Measurements from ENCODE around the gene KCNQ5. TPM values are rescaled to one million over a fixed set of nuclear protein-coding genes. Genes with fewer than 3 reads are reported as not detected.
A peak's percentile ranks its signal among the peaks of the same experiment; 100 is the strongest.

The KCNQ5 gene
- total RNA-seq, 1 experiment from 2014 or later, result 17.8 TPM

GRCh38 chr6:73123632-73124329, 501.9 kb downstream of the KCNQ5 start:
- Histone ChIP-seq H3K4me3 (ENCODE audit: low read depth, low read length, poor library complexity, severe bottlenecking) (no peak overlapping the region), H3K4me1 (ENCODE audit: insufficient read depth, low read length, poor library complexity, severe bottlenecking) (peaks cover 3% of the 10 kb centered on the region), H3K27ac (ENCODE audit: low read depth, low read length, poor library complexity, severe bottlenecking) (no peak overlapping the region), H3K9me3 (ENCODE audit: low read depth, low read length, poor library complexity, severe bottlenecking) (no peaks in the 10 kb centered on the region), H3K36me3 (ENCODE audit: insufficient read depth, low read length, poor library complexity, severe bottlenecking) (no peaks in the 10 kb centered on the region), H3K27me3 (replicated peaks; ENCODE audit: insufficient read depth, low read depth, low read length, poor library complexity) (no peaks in the 10 kb centered on the region)
- BruUV-seq (replicated peaks), result no TSS peak
- intact Hi-C loops (cut with micrococcal nuclease; ENCODE audit: unreplicated experiment), result loop anchor here (10.0 kb wide), 1 partner anchor 169 kb away; no protein-coding TSS in a partner anchor
- ChIA-PET CTCF (no interaction called here), POLR2A (ENCODE audit: low non-redundant PET) (no interaction called here)
- no peak for DNase-seq (ENCODE audit: low spot score)
- no peak for TF ChIP-seq CTCF (conservative IDR thresholded peaks at IDR 0.05; ENCODE audit: low read depth, low read length)
- no peak for TF ChIP-seq EZH2 (IDR thresholded peaks at IDR 0.05; ENCODE audit: borderline replicate concordance, low read depth, low read length, poor library complexity, severe bottlenecking)

GRCh38 chr6:73129653-73130443, 508.0 kb downstream of the KCNQ5 start:
- ChIA-PET POLR2A (ENCODE audit: low non-redundant PET) (no interaction called here), CTCF (interaction anchor here (0.6 to 2.3 kb wide), 6 partner anchors 505 to 718 kb away, joined by 3 to 19 read pairs (median 4); no protein-coding TSS in a partner anchor)
- peak; percentile 93 for DNase-seq (ENCODE audit: low spot score)
- peaks cover 25% of the 10 kb centered on the region for H3K4me1 ChIP-seq (ENCODE audit: insufficient read depth, low read length, poor library complexity, severe bottlenecking)
- no peaks in the 10 kb centered on the region for H3K9me3 ChIP-seq (ENCODE audit: low read depth, low read length, poor library complexity, severe bottlenecking)
- no TSS peak for BruUV-seq (replicated peaks)
- no peak overlapping the region for H3K27ac ChIP-seq (ENCODE audit: low read depth, low read length, poor library complexity, severe bottlenecking)
- no peaks in the 10 kb centered on the region for H3K36me3 ChIP-seq (ENCODE audit: insufficient read depth, low read length, poor library complexity, severe bottlenecking)
- no peaks in the 10 kb centered on the region for H3K27me3 ChIP-seq (replicated peaks; ENCODE audit: insufficient read depth, low read depth, low read length, poor library complexity)
- H3K4me3 ChIP-seq (ENCODE audit: low read depth, low read length, poor library complexity, severe bottlenecking), result no peak overlapping the region
- TF ChIP-seq CTCF (conservative IDR thresholded peaks at IDR 0.05; ENCODE audit: low read depth, low read length) (peak; percentile 99), EZH2 (IDR thresholded peaks at IDR 0.05; ENCODE audit: borderline replicate concordance, low read depth, low read length, poor library complexity, severe bottlenecking) (no peak)
- intact Hi-C loops (cut with micrococcal nuclease; ENCODE audit: unreplicated experiment), result loop anchor here (1.0 to 10.0 kb wide), 6 partner anchors 52 to 718 kb away; no protein-coding TSS in a partner anchor

GRCh38 chr6:73131706-73132105, 509.8 kb downstream of the KCNQ5 start:
- no TSS peak for BruUV-seq (replicated peaks)
- Histone ChIP-seq H3K4me1 (ENCODE audit: insufficient read depth, low read length, poor library complexity, severe bottlenecking) (peaks cover 25% of the 10 kb centered on the region), H3K9me3 (ENCODE audit: low read depth, low read length, poor library complexity, severe bottlenecking) (no peaks in the 10 kb centered on the region), H3K27ac (ENCODE audit: low read depth, low read length, poor library complexity, severe bottlenecking) (no peak overlapping the region), H3K4me3 (ENCODE audit: low read depth, low read length, poor library complexity, severe bottlenecking) (no peak overlapping the region), H3K27me3 (replicated peaks; ENCODE audit: insufficient read depth, low read depth, low read length, poor library complexity) (no peaks in the 10 kb centered on the region), H3K36me3 (ENCODE audit: insufficient read depth, low read length, poor library complexity, severe bottlenecking) (no peaks in the 10 kb centered on the region)
- POLR2A ChIA-PET (ENCODE audit: low non-redundant PET), result no interaction called here
- TF ChIP-seq CTCF (conservative IDR thresholded peaks at IDR 0.05; ENCODE audit: low read depth, low read length) (no peak), EZH2 (IDR thresholded peaks at IDR 0.05; ENCODE audit: borderline replicate concordance, low read depth, low read length, poor library complexity, severe bottlenecking) (no peak)
- intact Hi-C loops (cut with micrococcal nuclease; ENCODE audit: unreplicated experiment), result loop anchor here (2.0 to 5.0 kb wide), 3 partner anchors 51 to 719 kb away; no protein-coding TSS in a partner anchor
- no peak for DNase-seq (ENCODE audit: low spot score)
- CTCF ChIA-PET, result interaction anchor here (1.5 kb wide), 1 partner anchor 515 kb away, joined by 3 read pairs; no protein-coding TSS in a partner anchor
